Measurements from ENCODE around the gene TYRP1.

DNA sequence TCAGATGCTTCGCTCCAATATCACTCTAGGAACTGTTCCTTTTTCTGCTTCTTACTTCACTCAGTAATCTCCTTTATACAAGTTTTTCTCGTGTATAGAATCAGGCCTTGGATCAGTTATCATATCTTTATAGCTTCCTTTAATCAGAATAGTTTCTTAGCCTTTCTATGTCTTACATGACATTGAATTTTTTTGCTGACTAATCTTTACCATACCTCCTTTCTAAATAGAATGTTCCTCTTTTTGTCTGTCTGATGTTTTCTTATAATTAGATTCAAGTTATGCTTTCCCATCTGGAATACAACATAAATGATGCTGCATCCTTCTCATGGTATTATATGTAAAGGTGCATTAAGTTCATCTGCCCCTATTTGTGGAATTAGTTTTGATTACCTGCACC, 40.2 kb upstream of the TYRP1 start:
- no peak for TF ChIP-seq CTCF (IDR thresholded peaks at IDR 0.05)
- no peak for TF ChIP-seq POLR2A (IDR thresholded peaks at IDR 0.05)
